HG03378 (cell line): ENCODE data around the gene ZNF561.
"Not testable (repeated sequence)": the region's sequence is repeated elsewhere in the genome, so short reads cannot be mapped to it uniquely, and the experiment has no call there.

ENCODE experiments used
- ATAC-seq: cut with Tn5 transposase; IDR thresholded peaks from one replicate; pipeline ENCODE4 v1.9.1; 2021; ENCODE audit warnings: mild to moderate bottlenecking, moderate library complexity; ENCODE audit not compliant: unreplicated experiment

The ZNF561 gene

DNA sequence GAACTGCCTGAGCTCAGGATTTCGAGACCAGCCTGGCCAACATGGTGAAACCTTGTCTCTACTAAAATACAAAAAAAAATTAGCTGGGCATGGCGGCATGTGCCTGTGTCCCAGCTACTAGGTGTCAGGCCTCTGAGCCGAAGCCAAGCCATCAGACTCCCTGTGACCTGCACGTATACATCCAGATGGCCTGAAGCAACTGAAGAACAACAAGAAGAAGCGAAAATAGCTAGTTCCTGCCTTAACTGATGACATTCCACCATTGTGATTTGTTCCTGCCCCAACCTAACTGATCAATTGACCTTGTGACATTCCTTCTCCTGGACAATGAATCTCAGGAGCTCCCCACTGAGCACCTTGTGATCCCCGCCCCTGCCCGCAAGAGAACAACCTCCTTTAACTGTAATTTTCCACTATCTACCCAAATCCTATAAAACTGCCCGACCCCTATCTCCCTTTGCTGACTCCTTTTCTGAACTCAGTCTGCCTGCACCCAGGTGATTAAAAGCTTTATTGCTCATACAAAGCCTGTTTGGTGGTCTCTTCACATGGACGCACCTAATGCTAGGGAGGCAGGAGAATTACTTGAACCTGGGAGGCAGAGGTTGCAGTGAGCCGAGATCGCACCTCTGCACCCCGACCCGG lies 38.8 kb downstream of the ZNF561 start:
- ATAC-seq: not testable (repeated sequence)

DNA sequence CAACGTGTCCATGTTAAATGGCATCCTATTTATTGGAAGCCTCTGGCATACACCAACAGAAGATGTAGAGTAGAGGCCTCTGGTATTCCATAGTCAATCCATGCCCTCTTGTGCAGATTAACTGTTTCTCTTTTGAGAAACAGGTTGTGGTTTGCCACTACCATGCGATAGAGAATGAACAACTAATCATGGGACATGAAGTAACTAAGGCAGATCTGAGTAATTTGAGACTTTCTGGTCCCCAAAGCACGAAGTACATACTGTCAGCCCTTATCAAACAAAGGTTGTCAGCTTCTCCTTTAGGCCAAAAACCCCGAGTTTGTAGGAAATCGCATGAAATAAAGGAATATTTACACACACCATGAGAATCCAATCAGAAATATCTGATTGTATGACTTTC lies 40.3 kb downstream of the ZNF561 start:
- no peak for ATAC-seq

DNA sequence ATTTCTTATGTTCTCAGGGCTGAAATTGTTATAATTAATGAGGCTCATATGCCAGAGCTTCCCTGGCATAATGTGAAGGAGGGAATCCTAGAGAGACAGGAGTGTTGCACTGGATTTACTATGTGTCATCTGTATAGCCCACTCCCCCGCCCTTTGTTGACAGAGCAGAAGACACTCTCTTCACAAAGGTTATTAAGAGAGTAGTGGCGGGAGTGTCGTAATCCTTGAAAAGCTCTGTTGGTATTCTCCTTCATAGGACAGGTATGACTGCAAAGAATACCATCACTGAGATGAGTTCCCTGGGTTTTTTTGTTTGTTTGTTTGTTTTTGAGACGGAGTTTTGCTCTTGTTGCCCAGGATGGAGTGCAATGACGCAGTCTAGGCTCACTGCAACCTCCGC lies 50.8 kb downstream of the ZNF561 start:
- ATAC-seq: no peak

DNA sequence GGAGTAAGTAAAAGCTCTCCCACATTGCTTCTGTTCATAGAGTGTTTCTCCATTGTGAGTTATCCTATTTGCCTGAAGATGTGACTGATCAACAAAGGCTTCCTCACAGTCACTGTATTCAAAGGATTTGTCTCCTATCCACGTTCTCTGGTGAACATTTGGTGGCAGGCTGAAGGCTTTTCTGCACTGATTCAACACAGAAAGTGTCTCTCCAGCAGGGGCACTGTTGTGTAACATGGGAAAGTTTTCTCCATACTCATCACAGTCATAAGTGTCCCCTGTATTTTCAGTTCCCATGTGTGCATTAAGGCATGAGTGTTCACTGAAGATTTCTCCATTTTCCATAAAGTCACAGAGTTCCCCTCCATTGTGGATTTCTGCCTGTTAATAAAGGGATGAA lies 54.3 kb downstream of the ZNF561 start:
- ATAC-seq: no peak

DNA sequence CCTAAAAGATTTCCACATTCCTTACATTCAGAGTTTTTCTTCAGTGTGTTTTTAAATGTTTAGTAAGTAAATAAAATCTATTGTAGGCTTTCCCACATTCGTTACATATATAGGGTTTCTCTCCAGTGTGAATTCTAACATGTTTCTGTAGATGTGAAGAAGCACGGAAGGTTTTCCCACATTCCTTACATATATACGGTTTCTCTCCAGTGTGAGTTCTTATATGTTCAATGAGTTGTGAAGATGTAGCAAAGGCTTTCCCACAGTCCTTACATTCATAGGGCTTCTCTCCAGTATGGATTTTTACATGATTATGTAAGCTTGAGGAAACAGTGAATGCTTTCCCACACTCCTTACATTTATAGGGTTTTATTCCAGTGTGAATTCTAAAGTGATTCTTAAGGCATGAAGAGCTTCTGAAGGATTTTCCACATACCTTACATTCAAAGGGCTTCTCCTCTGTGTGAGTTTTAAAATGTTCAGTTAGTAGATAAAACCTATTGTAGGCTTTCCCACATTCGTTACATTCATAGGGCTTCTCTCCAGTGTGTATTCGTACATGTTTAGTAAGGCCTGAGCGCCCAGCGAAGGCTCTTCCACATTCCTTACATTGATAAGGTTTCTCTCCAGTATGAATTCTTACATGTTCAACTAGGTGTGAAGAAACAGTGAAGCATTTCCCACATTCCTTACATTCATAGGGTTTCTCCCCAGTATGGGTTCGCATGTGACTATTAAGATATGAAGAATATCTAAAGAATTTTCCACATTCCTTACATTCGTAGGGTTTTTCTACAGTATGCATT lies 54.9 kb downstream of the ZNF561 start:
- no peak for ATAC-seq
